GM18909 (cell line): ENCODE data around the gene UTS2R.

Experiments
- ATAC-seq: cut with Tn5 transposase; IDR thresholded peaks from one replicate; pipeline ENCODE4 v1.9.1; 2021; ENCODE audit warnings: mild to moderate bottlenecking; ENCODE audit not compliant: unreplicated experiment, poor library complexity

UTS2R gene

GRCh38 chr17:82386881-82387704 lies 15.5 kb downstream of the UTS2R start:
- no peak for ATAC-seq

- no peak for ATAC-seq
Observed at GRCh38 chr17:82387705-82388106, 16.1 kb downstream of the UTS2R start.

GRCh38 chr17:82388223-82388921 lies 16.8 kb downstream of the UTS2R start:
- no peak for ATAC-seq

GRCh38 chr17:82388922-82389283 lies 17.3 kb downstream of the UTS2R start:
- no peak for ATAC-seq

GRCh38 chr17:82389379-82389778 lies 17.8 kb downstream of the UTS2R start:
- ATAC-seq, result no peak

- ATAC-seq, result no peak
Observed at GRCh38 chr17:82390015-82390859, 18.7 kb downstream of the UTS2R start.

- no peak for ATAC-seq
Observed at GRCh38 chr17:82390860-82391435, 19.4 kb downstream of the UTS2R start.

- ATAC-seq, result no peak
Observed at GRCh38 chr17:82391496-82392066, 20.0 kb downstream of the UTS2R start.

- no peak for ATAC-seq
Observed at GRCh38 chr17:82392209-82392920, 20.8 kb downstream of the UTS2R start.

- no peak for ATAC-seq
Observed at GRCh38 chr17:82392941-82393340, 21.4 kb downstream of the UTS2R start.

- ATAC-seq, result no peak
Observed at GRCh38 chr17:82394278-82394677, 22.7 kb downstream of the UTS2R start.

- no peak for ATAC-seq
Observed at GRCh38 chr17:82396601-82397435, 25.3 kb downstream of the UTS2R start.

GRCh38 chr17:82397449-82398335 lies 26.1 kb downstream of the UTS2R start:
- ATAC-seq, result no peak

- ATAC-seq, result no peak
Observed at GRCh38 chr17:82399041-82399441, 27.5 kb downstream of the UTS2R start.

GRCh38 chr17:82399601-82400101 lies 28.1 kb downstream of the UTS2R start:
- no peak for ATAC-seq

- no peak for ATAC-seq
Observed at GRCh38 chr17:82400206-82400605, 28.6 kb downstream of the UTS2R start.

GRCh38 chr17:82400830-82401229 lies 29.3 kb downstream of the UTS2R start:
- no peak for ATAC-seq

GRCh38 chr17:82402865-82403264 lies 31.3 kb downstream of the UTS2R start:
- peak; percentile 80 for ATAC-seq
